HEK293T (cell line): ENCODE results near the gene GRPEL1.

Source experiments
- CTCF ChIA-PET: fragments of 350-600 bp; formaldehyde crosslinking; extraction: SDS; loops from one replicate; lab custom pipeline; 2021; ENCODE audit warnings: antibody characterized with exemption, inconsistent platforms; lab: Yijun Ruan, JAX
- POLR2A ChIA-PET: fragments of 350-600 bp; formaldehyde crosslinking; extraction: SDS; loops from one replicate; lab custom pipeline; 2020; ENCODE audit warnings: antibody characterized with exemption, inconsistent platforms; lab: Yijun Ruan, JAX
- DNase-seq: peaks from one replicate; pipeline ENCODE4 v3.0.0; 2012; ENCODE audit warnings: mixed read lengths; ENCODE audit errors: extremely low spot score
- ARNT ChIP-seq: fragments of 450-650 bp; IDR thresholded peaks from 2 replicates; pipeline ENCODE4 v1.6.1; 2017; ENCODE audit warnings: mild to moderate bottlenecking
- BHLHE40 ChIP-seq: fragments of 450-650 bp; IDR thresholded peaks from 2 replicates; pipeline ENCODE4 v1.6.1; 2016; ENCODE audit warnings: mild to moderate bottlenecking, moderate library complexity, borderline replicate concordance
- CTBP1 ChIP-seq: fragments of 450-650 bp; IDR thresholded peaks from 2 replicates; pipeline ENCODE4 v1.6.1; 2016; ENCODE audit warnings: borderline replicate concordance
- ELF4 ChIP-seq: fragments of 450-650 bp; IDR thresholded peaks from 2 replicates; pipeline ENCODE4 v1.6.1; 2017; ENCODE audit warnings: antibody characterized with exemption
- FOXA1 ChIP-seq: fragments of 450-650 bp; IDR thresholded peaks from 2 replicates; pipeline ENCODE4 v1.6.1; 2016; ENCODE audit warnings: mild to moderate bottlenecking
- FOXK2 ChIP-seq: fragments of 450-650 bp; IDR thresholded peaks from 2 replicates; pipeline ENCODE4 v1.6.1; 2016; ENCODE audit warnings: mild to moderate bottlenecking
- FOXM1 ChIP-seq: fragments of 450-650 bp; IDR thresholded peaks from 2 replicates; pipeline ENCODE4 v1.6.1; 2017; ENCODE audit warnings: mild to moderate bottlenecking, borderline replicate concordance
- HDGF ChIP-seq: fragments of 450-650 bp; IDR thresholded peaks from 2 replicates; pipeline ENCODE4 v1.6.1; 2017; ENCODE audit warnings: antibody characterized with exemption, borderline replicate concordance
- L3MBTL2 ChIP-seq: fragments of 450-650 bp; conservative IDR thresholded peaks from 2 replicates; pipeline ENCODE4 v1.6.1; 2016; ENCODE audit warnings: mild to moderate bottlenecking
- LEF1 ChIP-seq: fragments of 450-650 bp; IDR thresholded peaks from 2 replicates; pipeline ENCODE4 v1.6.1; 2017; ENCODE audit warnings: mild to moderate bottlenecking, borderline replicate concordance
- NFRKB ChIP-seq: fragments of 450-650 bp; IDR thresholded peaks from 2 replicates; pipeline ENCODE4 v1.6.1; 2016; ENCODE audit warnings: mild to moderate bottlenecking, moderate library complexity
- SP1 ChIP-seq: fragments of 450-650 bp; IDR thresholded peaks from 2 replicates; pipeline ENCODE4 v1.6.1; 2017
- SUZ12 ChIP-seq: fragments of 450-650 bp; IDR thresholded peaks from 2 replicates; pipeline ENCODE4 v1.6.1; 2016; ENCODE audit warnings: mild to moderate bottlenecking
- TARDBP ChIP-seq: fragments of 450-650 bp; IDR thresholded peaks from 2 replicates; pipeline ENCODE4 v1.6.1; 2016
- ZNF384 ChIP-seq: fragments of 450-650 bp; IDR thresholded peaks from 2 replicates; pipeline ENCODE4 v1.6.1; 2016
- TF ChIP-seq, protein P1 (sequence below): fragments of 450-650 bp; IDR thresholded peaks from 2 replicates; pipeline ENCODE4 v1.6.1; 2016

The GRPEL1 gene

GRCh38 chr4:7018281-7018680 is 49.6 kb downstream of the GRPEL1 start:
- POLR2A ChIA-PET, result interaction anchor here (1.6 kb wide), 1 partner anchor 25 kb away, joined by 5 read pairs; the partner anchor contains the start of gene TADA2B
- CTCF ChIA-PET, result no interaction called here
- no peak for TF ChIP-seq SP1
- no peak for TF ChIP-seq FOXK2
- no peak for TF ChIP-seq FOXA1
- TF ChIP-seq, protein P1, sequence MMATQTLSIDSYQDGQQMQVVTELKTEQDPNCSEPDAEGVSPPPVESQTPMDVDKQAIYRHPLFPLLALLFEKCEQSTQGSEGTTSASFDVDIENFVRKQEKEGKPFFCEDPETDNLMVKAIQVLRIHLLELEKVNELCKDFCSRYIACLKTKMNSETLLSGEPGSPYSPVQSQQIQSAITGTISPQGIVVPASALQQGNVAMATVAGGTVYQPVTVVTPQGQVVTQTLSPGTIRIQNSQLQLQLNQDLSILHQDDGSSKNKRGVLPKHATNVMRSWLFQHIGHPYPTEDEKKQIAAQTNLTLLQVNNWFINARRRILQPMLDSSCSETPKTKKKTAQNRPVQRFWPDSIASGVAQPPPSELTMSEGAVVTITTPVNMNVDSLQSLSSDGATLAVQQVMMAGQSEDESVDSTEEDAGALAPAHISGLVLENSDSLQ, result no peak
- DNase-seq, result no peak

GRCh38 chr4:7017446-7018048 is 50.3 kb downstream of the GRPEL1 start:
- POLR2A ChIA-PET, result interaction anchor here (1.6 kb wide), 1 partner anchor 26 kb away, joined by 5 read pairs; the partner anchor contains the start of gene TADA2B
- no peak for DNase-seq
- CTCF ChIA-PET, result no interaction called here
- TF ChIP-seq LEF1, result no peak
- no peak for TF ChIP-seq SP1
- TF ChIP-seq, protein P1, result no peak
- TF ChIP-seq BHLHE40, result no peak
- TF ChIP-seq SUZ12, result no peak
- TF ChIP-seq TARDBP, result no peak
- TF ChIP-seq L3MBTL2, result no peak

DNA sequence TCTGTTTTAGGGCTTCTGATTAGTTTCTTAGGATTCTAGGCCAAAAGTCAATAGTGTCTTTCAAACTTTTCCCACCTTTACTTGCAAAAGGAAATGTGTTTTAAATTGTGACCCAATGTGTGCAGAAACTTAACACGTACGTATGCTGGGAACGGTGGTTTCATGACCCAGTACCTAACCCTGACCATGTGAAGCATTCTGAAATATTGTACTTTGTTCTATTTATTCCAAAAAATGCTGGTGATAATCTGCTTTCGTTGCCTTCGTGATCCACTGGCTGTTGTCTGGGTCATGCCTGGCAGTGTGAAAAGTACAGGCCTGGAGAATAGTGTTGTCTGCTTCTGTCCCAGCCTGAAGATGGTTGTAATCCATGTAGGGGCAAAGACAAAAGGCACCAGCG is 51.4 kb downstream of the GRPEL1 start:
- DNase-seq, result no peak
- ChIA-PET CTCF (interaction anchor here (0.7 kb wide), 1 partner anchor 19 kb away, joined by 3 read pairs; no protein-coding TSS in a partner anchor), POLR2A (no interaction called here)
- TF ChIP-seq, protein P1, result no peak
- TF ChIP-seq FOXK2, result no peak
- TF ChIP-seq L3MBTL2, result no peak
- TF ChIP-seq ARNT, result no peak
- TF ChIP-seq LEF1, result no peak
- TF ChIP-seq BHLHE40, result no peak
- no peak for TF ChIP-seq TARDBP
- TF ChIP-seq ZNF384, result no peak
- TF ChIP-seq CTBP1, result no peak

- POLR2A ChIA-PET, result interaction anchor here (1.2 kb wide), 1 partner anchor 29 kb away, joined by 5 read pairs; no protein-coding TSS in a partner anchor
- CTCF ChIA-PET, result interaction anchor here (0.7 kb wide), 1 partner anchor 19 kb away, joined by 3 read pairs; no protein-coding TSS in a partner anchor
Measured at GRCh38 chr4:7016086-7016485, 51.8 kb downstream of the GRPEL1 start.

GRCh38 chr4:7015383-7016035 is 52.4 kb downstream of the GRPEL1 start:
- TF ChIP-seq ARNT (no peak), NFRKB (no peak), FOXA1 (no peak), ZNF384 (no peak), SUZ12 (no peak), FOXM1 (no peak), HDGF (no peak), CTBP1 (no peak), L3MBTL2 (no peak), ELF4 (no peak), TARDBP (no peak)
- TF ChIP-seq, protein P1, result no peak
- DNase-seq, result no peak
- POLR2A ChIA-PET, result interaction anchor here (1.2 kb wide), 1 partner anchor 29 kb away, joined by 5 read pairs; no protein-coding TSS in a partner anchor
- CTCF ChIA-PET, result interaction anchor here (0.7 kb wide), 1 partner anchor 20 kb away, joined by 3 read pairs; no protein-coding TSS in a partner anchor

More at GRCh38 chr4:7016086-7016485, 51.8 kb downstream of the GRPEL1 start:
- no peak for DNase-seq
- no peak for TF ChIP-seq FOXM1

GRCh38 chr4:7014815-7015214 is 53.0 kb downstream of the GRPEL1 start:
- DNase-seq, result no peak
- CTCF ChIA-PET, result no interaction called here
- TF ChIP-seq SP1, result no peak
- POLR2A ChIA-PET, result no interaction called here
